Measurements from ENCODE around the gene GFOD1.

GFOD1 gene

GRCh38 chr6:13504611-13505344 is 17.4 kb upstream of the GFOD1 start:
- TF ChIP-seq ZFP3 (CRISPR knock-in tag; IDR thresholded peaks at IDR 0.05) (no peak), OSR1 (CRISPR knock-in tag; IDR thresholded peaks at IDR 0.05) (no peak), PATZ1 (CRISPR knock-in tag; IDR thresholded peaks at IDR 0.05; ENCODE audit: borderline replicate concordance) (no peak), CSDC2 (CRISPR knock-in tag; IDR thresholded peaks at IDR 0.05) (no peak), TOX (CRISPR knock-in tag; IDR thresholded peaks at IDR 0.05; ENCODE audit: borderline replicate concordance) (no peak), TCF4 (CRISPR knock-in tag; IDR thresholded peaks at IDR 0.05; ENCODE audit: borderline replicate concordance) (no peak), RARB (CRISPR knock-in tag; IDR thresholded peaks at IDR 0.05) (no peak), BACH2 (CRISPR knock-in tag; IDR thresholded peaks at IDR 0.05; ENCODE audit: borderline replicate concordance) (no peak), GLIS3 (CRISPR knock-in tag; IDR thresholded peaks at IDR 0.05) (no peak), ZC3H10 (CRISPR knock-in tag; IDR thresholded peaks at IDR 0.05) (no peak), CREB5 (CRISPR knock-in tag; IDR thresholded peaks at IDR 0.05; ENCODE audit: low read depth) (no peak), ARNTL (CRISPR knock-in tag; IDR thresholded peaks at IDR 0.05; ENCODE audit: borderline replicate concordance, low read depth) (no peak), ZNF565 (CRISPR knock-in tag; conservative IDR thresholded peaks at IDR 0.05; ENCODE audit: low read depth) (no peak)
- no peak for ATAC-seq

GRCh38 chr6:13500915-13501314 is 13.5 kb upstream of the GFOD1 start:
- ATAC-seq, result no peak
- TF ChIP-seq ZNF565 (CRISPR knock-in tag; conservative IDR thresholded peaks at IDR 0.05; ENCODE audit: low read depth) (no peak), CSRNP3 (CRISPR knock-in tag; IDR thresholded peaks at IDR 0.05) (no peak), CSDC2 (CRISPR knock-in tag; IDR thresholded peaks at IDR 0.05) (no peak), TOX (CRISPR knock-in tag; IDR thresholded peaks at IDR 0.05; ENCODE audit: borderline replicate concordance) (no peak), POU6F1 (CRISPR knock-in tag; IDR thresholded peaks at IDR 0.05; ENCODE audit: borderline replicate concordance, low read depth) (no peak), BACH2 (CRISPR knock-in tag; IDR thresholded peaks at IDR 0.05; ENCODE audit: borderline replicate concordance) (no peak), ARNTL (CRISPR knock-in tag; IDR thresholded peaks at IDR 0.05; ENCODE audit: borderline replicate concordance, low read depth) (no peak)

GRCh38 chr6:13500264-13500663 is 12.9 kb upstream of the GFOD1 start:
- no peak for ATAC-seq
- TF ChIP-seq BACH2 (CRISPR knock-in tag; IDR thresholded peaks at IDR 0.05; ENCODE audit: borderline replicate concordance) (no peak), POU6F1 (CRISPR knock-in tag; IDR thresholded peaks at IDR 0.05; ENCODE audit: borderline replicate concordance, low read depth) (no peak), CSDC2 (CRISPR knock-in tag; IDR thresholded peaks at IDR 0.05) (no peak), PATZ1 (CRISPR knock-in tag; IDR thresholded peaks at IDR 0.05; ENCODE audit: borderline replicate concordance) (no peak), CSRNP3 (CRISPR knock-in tag; IDR thresholded peaks at IDR 0.05) (no peak), RARB (CRISPR knock-in tag; IDR thresholded peaks at IDR 0.05) (no peak), ARNTL (CRISPR knock-in tag; IDR thresholded peaks at IDR 0.05; ENCODE audit: borderline replicate concordance, low read depth) (no peak), TSHZ2 (CRISPR knock-in tag; IDR thresholded peaks at IDR 0.05) (no peak), ESRRG (CRISPR knock-in tag; IDR thresholded peaks at IDR 0.05) (no peak), ZNF70 (CRISPR knock-in tag; IDR thresholded peaks at IDR 0.05) (no peak), TCF4 (CRISPR knock-in tag; IDR thresholded peaks at IDR 0.05; ENCODE audit: borderline replicate concordance) (no peak), PPARA (CRISPR knock-in tag; IDR thresholded peaks at IDR 0.05; ENCODE audit: borderline replicate concordance) (no peak), ZC3H10 (CRISPR knock-in tag; IDR thresholded peaks at IDR 0.05) (no peak)

Data from SK-N-SH treated with all-trans-retinoic acid at 6 μM for 48 hours (cell line).